Esophagus muscularis mucosa (tissue), 4 donors: ENCODE results near the gene WDR26. TPM values are rescaled to one million over a fixed set of nuclear protein-coding genes. Genes with fewer than 3 reads are reported as not detected.

ENCODE experiments used
- DNase-seq: peaks from one replicate; pipeline ENCODE4 v3.0.0-alpha.2; 2017; ENCODE audit errors: extremely low spot score
- H3K27ac ChIP-seq, 4 donors: fragments of 200-600 bp; sonication (generic); replicated peaks in 1 of 4; 1 replicate in 3 of 4; 2 replicates in 1 of 4; pipeline ENCODE4 v1.5.1; 2016 to 2019; ENCODE audit warnings: mild to moderate bottlenecking in 1 of 4
- H3K27me3 ChIP-seq, 4 donors: fragments of 200-600 bp; sonication (generic); one replicate each; pipeline versions ENCODE4 v1.5.1 to v1.6.0; 2016 to 2019
- H3K36me3 ChIP-seq, 4 donors: fragments of 200-600 bp; sonication (generic); one replicate each; pipeline ENCODE4 v1.5.1; 2016 to 2019
- H3K4me1 ChIP-seq, 4 donors: fragments of 200-600 bp; sonication (generic); one replicate each; pipeline ENCODE4 v1.5.1; 2016 to 2019
- H3K4me3 ChIP-seq, 4 donors: fragments of 200-600 bp; sonication (generic); 1 replicate in 2 of 4; 2 replicates in 2 of 4; pipeline ENCODE4 v1.5.1; 2016 to 2019; ENCODE audit warnings: mild to moderate bottlenecking in 4 of 4, moderate library complexity in 1 of 4
- H3K9me3 ChIP-seq, 4 donors: fragments of 200-600 bp; sonication (generic); 1 replicate in 3 of 4; 2 replicates in 1 of 4; pipeline ENCODE4 v1.5.1; 2016 to 2019
- EP300 ChIP-seq: sonication (generic); formaldehyde crosslinking; IDR thresholded peaks from one replicate; pipeline ENCODE4 v1.6.1; 2017; ENCODE audit warnings: antibody characterized with exemption
- POLR2A ChIP-seq: fragments of 450-650 bp; IDR thresholded peaks from one replicate; pipeline ENCODE4 v1.6.1; 2017; ENCODE audit warnings: antibody characterized with exemption, moderate library complexity, mild to moderate bottlenecking, low read depth
- POLR2AphosphoS5 ChIP-seq, 2 donors: sonication (generic); formaldehyde crosslinking; IDR thresholded peaks; one replicate each; pipeline ENCODE4 v1.6.1; 2017; ENCODE audit warnings: antibody characterized with exemption in 2 of 2
- WGBS: methylation state at CpG from one replicate; pipeline ENCODE4 v1.1.5; 2018; 5-methylcytosine and 5-hydroxymethylcytosine counted together
- intact Hi-C: fragments of 100-400 bp; cut with DNase I; formaldehyde crosslinking; loops from one replicate; pipeline ENCODE4 v1.15.1; 2023
- total RNA-seq, 4 donors: library from RNA; depleted of rRNA; stranded (reverse); fragments of >200 nt; gene quantifications; one replicate each; pipeline versions ENCODE4 v1.1.0 to v1.2.1, GENCODE V29; 2016
- TF ChIP-seq, protein P1 (sequence below), 3 experiments: fragments of 200-600 bp in 2 of 3; fragments of 450-650 bp in 1 of 3; sonication (generic) in 2 of 3; IDR thresholded peaks; one replicate each; pipeline ENCODE4 v1.5.1; 2017 to 2019; ENCODE audit warnings: antibody characterized with exemption in 3 of 3, mild to moderate bottlenecking in 2 of 3, moderate library complexity in 1 of 3

WDR26 gene
- total RNA-seq, 4 donors from 2014 or later, result 74.9 to 84.7 (median 78.4) TPM

DNA sequence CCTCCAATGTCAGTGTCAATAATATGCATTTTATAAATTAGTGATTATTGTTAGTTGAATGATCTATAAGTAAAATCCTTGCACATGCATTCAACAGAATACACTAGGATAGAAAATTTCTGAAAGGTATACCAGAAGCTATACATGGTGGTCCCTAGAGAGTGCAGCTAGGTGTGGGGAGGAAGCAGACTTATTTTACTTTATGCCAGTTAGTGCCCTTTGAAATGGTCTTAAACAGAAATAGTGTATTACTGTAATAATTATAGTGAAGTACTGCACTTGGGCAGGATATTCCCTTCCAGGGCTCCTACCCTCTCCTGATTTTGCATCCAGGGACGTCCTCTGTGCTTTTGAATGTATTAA lies 23.2 kb upstream of the WDR26 start:
- DNase-seq, result no peak
- H3K9me3 ChIP-seq, result no peaks in the 10 kb centered on the region
- no peaks in the 10 kb centered on the region for H3K36me3 ChIP-seq
- TF ChIP-seq POLR2AphosphoS5 (IDR thresholded peaks at IDR 0.05), result no peak
- no peak for TF ChIP-seq EP300
- no peak for TF ChIP-seq POLR2A
- TF ChIP-seq, protein P1, sequence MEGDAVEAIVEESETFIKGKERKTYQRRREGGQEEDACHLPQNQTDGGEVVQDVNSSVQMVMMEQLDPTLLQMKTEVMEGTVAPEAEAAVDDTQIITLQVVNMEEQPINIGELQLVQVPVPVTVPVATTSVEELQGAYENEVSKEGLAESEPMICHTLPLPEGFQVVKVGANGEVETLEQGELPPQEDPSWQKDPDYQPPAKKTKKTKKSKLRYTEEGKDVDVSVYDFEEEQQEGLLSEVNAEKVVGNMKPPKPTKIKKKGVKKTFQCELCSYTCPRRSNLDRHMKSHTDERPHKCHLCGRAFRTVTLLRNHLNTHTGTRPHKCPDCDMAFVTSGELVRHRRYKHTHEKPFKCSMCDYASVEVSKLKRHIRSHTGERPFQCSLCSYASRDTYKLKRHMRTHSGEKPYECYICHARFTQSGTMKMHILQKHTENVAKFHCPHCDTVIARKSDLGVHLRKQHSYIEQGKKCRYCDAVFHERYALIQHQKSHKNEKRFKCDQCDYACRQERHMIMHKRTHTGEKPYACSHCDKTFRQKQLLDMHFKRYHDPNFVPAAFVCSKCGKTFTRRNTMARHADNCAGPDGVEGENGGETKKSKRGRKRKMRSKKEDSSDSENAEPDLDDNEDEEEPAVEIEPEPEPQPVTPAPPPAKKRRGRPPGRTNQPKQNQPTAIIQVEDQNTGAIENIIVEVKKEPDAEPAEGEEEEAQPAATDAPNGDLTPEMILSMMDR (IDR thresholded peaks at IDR 0.05), result no peak
- 92% methylated on average over 1 of the region's 1 CpG for WGBS
- peaks cover 21 to 64% (median 54%) of the 10 kb centered on the region in 4 donors for H3K4me1 ChIP-seq
- no peak overlapping the region for H3K4me3 ChIP-seq
- peak overlapping the region; percentile 77 to 85 (median 81) for H3K27ac ChIP-seq
- intact Hi-C loops, result loop anchor here (5.0 to 10.0 kb wide), 2 partner anchors 123 to 340 kb away; partner anchors contain the start of gene NVL
- H3K27me3 ChIP-seq, result no peaks in the 10 kb centered on the region

DNA sequence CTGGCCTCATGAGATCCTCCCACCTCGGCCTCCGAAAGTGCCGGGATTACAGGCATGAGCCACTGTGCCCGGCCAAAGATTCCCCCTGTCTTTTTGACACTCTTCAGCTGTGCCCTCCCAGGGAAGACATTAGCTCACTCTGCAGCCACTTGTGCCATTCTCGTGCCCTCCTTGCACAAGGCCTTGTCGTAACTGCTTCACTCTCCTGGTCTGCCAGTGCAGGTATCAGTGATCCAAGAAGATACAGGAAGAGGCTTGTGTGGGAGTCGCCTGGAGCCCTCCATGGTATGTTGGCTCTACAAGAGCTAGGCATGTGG lies 22.0 kb upstream of the WDR26 start:
- WGBS, result 90% methylated on average over 7 of the region's 7 CpGs
- Histone ChIP-seq H3K36me3 (peaks cover 0 to 4% (median 0%) of the 10 kb centered on the region in 4 donors), H3K9me3 (no peaks in the 10 kb centered on the region), H3K4me3 (no peak overlapping the region), H3K27ac (peak overlapping the region; percentile 77 to 85 (median 81)), H3K27me3 (no peaks in the 10 kb centered on the region), H3K4me1 (peaks cover 21 to 64% (median 54%) of the 10 kb centered on the region in 4 donors)
- intact Hi-C loops, result loop anchor here (5.0 to 10.0 kb wide), 2 partner anchors 122 to 339 kb away; partner anchors contain the start of gene NVL
- no peak for DNase-seq
- TF ChIP-seq EP300, result no peak
- TF ChIP-seq, protein P1 (IDR thresholded peaks at IDR 0.05), result no peak
- no peak for TF ChIP-seq POLR2A
- no peak for TF ChIP-seq POLR2AphosphoS5 (IDR thresholded peaks at IDR 0.05)

DNA sequence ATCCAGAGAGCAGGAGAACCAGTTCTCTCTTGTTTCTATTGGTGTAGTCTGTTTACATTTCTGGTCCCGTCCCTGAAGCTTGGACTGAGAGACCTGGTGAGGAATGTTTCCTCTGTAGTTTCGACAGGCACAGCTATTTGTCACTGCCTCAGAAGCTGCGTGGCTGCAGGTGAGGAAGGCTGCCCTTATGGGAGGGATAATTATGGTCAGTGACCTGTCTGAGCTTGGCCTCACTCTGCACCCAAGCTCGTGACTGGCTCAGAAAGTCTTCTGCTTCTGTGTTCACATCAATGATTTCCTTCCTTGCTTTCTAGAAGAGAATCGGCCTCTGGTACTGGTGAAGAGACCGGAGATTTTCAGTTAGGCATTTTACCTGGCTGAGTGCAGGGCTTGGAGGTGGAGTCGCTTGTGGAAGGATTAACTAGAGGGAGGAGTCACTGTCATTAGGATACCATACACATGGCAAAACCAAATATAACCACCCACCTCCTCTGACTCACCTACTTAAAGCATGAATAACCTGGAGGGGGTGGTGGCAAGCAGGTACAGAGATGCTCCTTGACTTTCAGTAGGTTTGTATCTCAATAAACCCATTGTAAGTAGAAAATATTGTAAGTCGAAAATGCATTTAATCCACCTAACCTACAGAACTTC lies 19.9 kb upstream of the WDR26 start:
- H3K27me3 ChIP-seq, result no peaks in the 10 kb centered on the region
- no peak for TF ChIP-seq POLR2A
- TF ChIP-seq POLR2AphosphoS5 (IDR thresholded peaks at IDR 0.05), result peak in 1 of 2 donors; percentile 45
- TF ChIP-seq, protein P1 (IDR thresholded peaks at IDR 0.05), result no peak
- H3K9me3 ChIP-seq, result no peaks in the 10 kb centered on the region
- H3K4me1 ChIP-seq, result peaks cover 20 to 59% (median 51%) of the 10 kb centered on the region in 4 donors
- DNase-seq, result no peak
- peaks cover 0 to 4% (median 0%) of the 10 kb centered on the region in 4 donors for H3K36me3 ChIP-seq
- peak overlapping the region in 1 of 4 donors; percentile 11 for H3K4me3 ChIP-seq
- intact Hi-C loops, result loop anchor here (5.0 to 10.0 kb wide), 2 partner anchors 120 to 337 kb away; partner anchors contain the start of gene NVL
- H3K27ac ChIP-seq, result peak overlapping the region; percentile 61 to 76 (median 68)
- 48% methylated on average over 8 of the region's 8 CpGs for WGBS

DNA sequence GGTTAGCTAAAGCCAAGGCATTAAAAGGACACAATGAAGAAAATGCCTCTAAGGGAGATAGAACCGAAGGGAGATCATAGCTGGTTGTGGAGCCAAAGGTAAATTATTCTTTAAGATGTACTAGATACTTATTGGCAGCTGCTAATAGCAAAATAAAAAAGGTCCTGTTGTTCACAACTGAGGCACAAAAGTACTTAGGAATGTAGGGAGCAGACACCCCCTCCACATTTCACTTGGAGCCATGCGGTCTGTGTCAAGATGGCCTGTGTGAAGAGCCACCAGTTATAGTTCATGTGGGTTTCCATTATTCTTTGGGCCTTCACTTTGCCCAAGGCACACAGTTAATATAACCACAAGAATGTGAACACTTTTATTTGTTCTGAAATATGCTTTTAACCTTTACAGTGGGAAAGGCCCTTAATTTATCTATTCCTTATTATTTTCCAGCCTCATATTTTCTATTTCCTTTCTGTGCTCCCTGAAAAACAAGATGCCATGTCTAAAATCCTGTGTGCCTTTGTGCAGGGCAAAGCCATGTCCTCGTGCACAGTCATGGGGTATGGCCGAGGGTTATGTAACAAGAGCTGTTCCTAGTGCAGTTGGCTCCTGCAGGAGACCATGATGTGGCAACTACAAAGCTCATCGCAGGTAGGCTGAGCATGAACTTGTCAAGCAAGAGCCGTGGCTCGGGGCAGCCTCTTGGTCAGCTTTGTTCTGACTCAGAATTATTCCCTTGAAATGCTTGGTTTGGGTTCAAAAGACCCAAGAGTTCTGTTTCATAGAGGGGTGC lies 16.2 kb upstream of the WDR26 start:
- Histone ChIP-seq H3K27ac (no peak overlapping the region), H3K4me1 (peaks cover 12 to 47% (median 37%) of the 10 kb centered on the region in 4 donors), H3K9me3 (no peaks in the 10 kb centered on the region), H3K4me3 (no peak overlapping the region), H3K36me3 (peaks cover 0 to 4% (median 0%) of the 10 kb centered on the region in 4 donors), H3K27me3 (no peaks in the 10 kb centered on the region)
- WGBS, result 99% methylated on average over 7 of the region's 7 CpGs
- no peak for DNase-seq
- intact Hi-C loops, result loop anchor here (10.0 kb wide), 1 partner anchor 116 kb away; the partner anchor contains the start of gene NVL
- no peak for TF ChIP-seq POLR2A
- TF ChIP-seq, protein P1 (IDR thresholded peaks at IDR 0.05), result no peak
- no peak for TF ChIP-seq POLR2AphosphoS5 (IDR thresholded peaks at IDR 0.05)
- no peak for TF ChIP-seq EP300
